HUDEP-2 (cell line): ENCODE results near the gene TSPAN33.

Experiments used
- DNase-seq, 76 experiments: peaks; one replicate each; lab custom pipeline; 2025; ENCODE audit not compliant: unreplicated experiment in 76 of 76; lab: John Stamatoyannopoulos, UW

The TSPAN33 gene, protein sequence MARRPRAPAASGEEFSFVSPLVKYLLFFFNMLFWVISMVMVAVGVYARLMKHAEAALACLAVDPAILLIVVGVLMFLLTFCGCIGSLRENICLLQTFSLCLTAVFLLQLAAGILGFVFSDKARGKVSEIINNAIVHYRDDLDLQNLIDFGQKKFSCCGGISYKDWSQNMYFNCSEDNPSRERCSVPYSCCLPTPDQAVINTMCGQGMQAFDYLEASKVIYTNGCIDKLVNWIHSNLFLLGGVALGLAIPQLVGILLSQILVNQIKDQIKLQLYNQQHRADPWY

DNA sequence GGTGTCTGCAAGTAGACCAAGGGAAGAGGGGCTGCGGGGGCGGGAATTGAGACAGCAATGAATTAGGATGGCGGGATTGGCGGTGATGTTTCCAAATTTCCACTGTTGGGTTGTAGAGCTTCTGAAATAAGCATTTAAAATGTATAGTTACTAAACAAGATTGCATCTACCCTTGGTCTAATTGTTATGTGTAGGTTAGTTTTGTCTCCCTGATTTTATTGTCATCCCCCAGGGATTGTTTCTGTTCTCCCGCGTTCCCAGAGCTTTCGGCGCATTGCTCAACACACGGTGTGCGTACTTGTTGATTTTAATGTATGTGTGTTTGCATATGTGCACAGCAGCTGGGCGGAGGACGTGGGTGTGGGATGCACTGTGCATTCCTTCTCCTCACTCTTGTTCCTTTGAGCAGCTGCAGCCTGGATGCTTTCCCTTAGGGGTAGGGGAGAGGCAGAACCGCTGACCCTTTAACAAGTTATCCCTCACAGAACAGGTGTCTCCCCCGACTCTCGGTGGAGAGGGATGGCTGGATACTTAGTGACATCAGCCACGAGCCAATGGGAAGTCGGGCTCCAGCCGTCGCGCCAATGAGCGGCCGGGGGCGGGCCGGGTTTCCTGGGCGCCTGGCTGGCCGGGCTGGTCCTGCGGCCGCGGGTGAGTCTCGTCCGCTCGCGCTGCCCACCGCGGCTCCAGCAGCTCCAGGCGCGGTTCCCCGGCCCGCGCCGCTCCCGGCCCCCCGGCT is at the start of gene TSPAN33:
Gene TSPAN33 (plus strand): TSS at position 613 of the 739 bp plus-strand sequence. CDS start 274 bp downstream, outside the sequence.
- DNase-seq = peak in 36 of 76 experiments; percentile 3 to 52 (median 20)

DNA sequence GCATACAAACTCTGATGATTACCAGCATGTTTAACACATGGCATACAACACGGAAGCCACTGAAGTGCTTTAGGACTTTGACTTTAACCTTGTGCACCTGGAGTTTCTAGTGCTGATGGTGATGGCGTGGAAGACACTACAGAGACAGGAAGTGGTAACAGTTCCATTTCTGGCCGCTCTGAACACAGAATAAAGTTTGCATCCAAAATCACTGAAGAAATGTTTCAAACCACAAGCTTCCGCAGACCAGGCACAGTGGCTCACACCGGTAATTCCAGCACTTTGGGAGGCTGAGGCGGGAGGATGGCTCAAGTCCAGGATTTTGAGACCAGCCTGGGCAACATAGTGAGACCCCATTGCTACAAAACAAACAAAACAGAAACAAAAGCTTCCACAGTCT is 49.2 kb upstream of the TSPAN33 start:
- DNase-seq = no peak

DNA sequence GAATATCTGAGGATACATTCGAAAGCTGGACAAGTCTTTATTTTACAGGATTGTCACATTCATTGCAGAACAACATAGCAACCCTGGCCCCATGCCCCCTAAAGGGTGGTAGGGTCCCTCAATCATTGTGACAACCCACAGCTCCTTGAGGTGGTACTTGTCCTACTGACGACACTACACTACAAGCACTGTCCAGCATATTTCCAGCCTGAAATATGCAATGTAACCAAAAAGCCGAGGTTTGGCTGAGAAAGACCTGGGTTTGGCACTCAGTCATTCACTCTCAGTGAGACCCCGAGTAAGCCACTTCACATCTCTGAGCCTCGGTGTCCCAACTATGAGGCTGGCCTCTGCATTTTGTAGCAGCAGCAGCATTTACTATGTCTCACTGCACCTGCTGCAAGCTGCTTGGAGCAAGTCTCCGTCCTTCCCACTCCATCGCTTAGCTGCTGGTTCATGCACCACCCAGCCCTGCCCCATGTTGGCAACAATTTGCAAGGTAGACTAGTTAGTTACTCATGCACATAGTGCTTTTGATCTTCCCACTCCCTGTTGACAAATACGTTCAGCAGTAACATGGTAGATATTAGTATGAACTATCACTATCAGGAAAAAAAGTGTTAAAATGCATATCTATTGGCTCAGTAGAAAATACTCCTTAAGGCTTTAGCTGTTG is 46.0 kb upstream of the TSPAN33 start:
- no peak for DNase-seq

DNA sequence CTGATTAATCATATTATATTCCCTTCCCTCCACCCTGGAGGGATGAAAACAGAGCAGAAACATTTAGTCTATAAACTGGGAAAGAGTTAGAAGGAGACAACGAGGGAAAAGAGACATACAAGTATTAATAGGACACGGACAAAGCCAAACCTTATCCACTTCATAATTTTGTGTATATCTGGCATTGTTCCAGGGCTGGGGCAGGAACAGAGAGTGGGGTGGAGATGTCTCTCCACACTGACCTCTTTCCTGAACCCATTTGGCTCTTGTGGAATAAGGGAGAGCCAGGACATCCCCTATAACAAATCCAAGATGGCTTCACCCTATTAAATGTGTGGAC is 43.7 kb upstream of the TSPAN33 start:
- DNase-seq = no peak

DNA sequence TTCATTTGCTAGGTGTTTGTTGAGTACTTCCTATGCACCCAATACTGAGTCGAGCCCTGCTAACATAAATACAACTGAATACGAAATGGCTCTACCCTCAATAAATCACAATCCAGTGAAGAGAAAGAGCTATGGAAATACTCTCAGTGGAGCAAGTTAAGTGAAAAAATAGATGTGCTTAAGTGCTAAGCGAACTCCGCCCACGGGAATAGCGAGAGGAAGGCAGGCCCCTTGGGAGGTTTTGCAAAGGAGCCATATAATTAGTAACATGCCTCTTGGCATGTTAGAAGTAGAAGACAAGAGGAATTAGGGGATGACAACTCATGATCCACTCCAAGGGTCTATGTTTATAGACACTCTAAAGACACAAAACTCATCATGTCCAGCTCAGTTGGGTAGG is 42.8 kb upstream of the TSPAN33 start:
- DNase-seq = no peak

DNA sequence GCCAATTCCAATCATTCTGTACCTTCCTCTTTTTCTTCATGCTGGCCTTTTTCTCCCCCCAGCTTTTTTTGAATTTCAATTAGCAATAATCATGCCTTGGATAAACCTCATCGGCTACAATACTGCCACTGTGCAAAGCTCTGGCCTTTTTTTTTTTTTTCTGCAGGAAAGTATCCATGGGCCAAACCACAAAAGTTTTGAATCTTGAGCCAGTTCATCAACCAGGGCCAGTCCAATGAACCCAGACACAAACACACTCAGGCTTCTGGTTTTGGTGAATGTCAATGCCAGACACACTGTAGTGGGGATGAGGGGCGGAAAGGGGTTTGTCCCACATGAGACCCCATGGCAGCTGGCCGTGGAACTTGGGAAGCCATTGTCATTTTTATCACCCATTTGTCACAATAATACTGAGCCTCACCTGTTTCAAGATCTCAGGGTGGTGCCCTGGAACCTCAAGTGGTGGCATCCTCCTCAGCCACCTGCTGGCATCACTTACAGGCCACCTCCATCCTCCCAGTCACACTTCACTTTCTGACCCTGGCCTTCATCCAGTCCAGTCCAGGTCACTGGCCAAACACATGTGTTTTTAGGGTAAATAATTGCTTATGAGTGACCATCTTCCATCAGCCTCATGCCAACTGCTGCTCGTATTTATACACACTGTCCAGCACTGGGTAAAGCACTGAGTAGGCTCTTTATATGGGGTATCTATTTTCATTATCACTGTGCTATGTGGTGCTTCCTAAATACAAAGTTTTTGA is 40.8 kb upstream of the TSPAN33 start:
- DNase-seq = no peak

DNA sequence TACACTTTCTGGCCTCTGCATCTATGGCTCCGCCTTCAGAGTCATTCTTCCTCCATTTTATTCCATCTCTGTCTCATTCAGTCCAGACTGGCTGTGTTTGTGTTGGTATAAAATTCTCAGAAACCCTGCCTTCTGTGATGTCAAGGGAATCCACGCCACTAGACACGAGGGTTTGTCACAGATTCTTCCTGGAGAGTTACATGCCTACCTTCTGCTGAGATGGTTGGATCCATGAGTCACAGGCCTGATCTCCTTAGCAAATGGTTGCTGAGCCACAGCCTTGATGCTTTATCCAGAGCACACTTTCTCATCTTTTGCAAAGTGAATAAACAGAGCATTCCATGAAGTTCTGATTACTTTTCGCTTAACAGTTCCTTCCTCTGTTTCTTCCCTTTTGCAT is 35.9 kb upstream of the TSPAN33 start:
- no peak for DNase-seq

DNA sequence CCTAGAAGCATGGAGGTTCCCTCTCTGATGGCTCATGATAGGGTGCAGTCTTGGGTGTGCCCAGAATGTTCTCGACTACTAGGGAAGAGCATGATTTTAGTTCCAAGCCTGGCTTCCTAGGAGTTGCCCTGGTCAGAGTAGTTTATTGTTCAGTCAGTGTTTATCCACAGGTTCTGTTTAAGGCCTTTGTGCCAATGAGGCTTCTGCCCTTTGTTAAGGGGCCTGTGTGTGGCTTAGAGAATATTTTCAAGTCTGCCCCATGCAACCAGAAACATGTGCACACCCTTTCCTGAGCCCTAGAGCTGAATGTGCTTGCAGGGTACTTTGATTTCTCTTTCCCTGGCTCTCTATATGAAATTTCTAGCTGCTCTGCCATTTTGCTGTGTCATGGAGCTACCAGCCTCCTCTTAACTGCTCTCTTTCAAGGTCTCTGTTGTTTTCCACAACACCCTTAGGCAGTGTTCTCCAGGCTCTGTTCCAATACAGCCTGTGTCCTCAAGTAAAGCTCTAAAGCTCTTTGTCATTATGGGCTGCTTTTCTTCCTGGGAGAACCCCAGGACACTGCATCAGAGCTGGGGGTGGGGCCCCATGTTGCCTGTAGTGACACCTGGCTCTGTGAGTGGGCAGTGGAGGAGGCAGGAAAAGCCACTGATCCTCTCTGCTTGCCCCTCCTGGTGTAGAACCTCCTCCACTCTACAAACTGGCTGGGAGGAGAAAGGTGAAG is 34.1 kb upstream of the TSPAN33 start:
- peak in 2 of 76 experiments; percentile 18 to 28 for DNase-seq

DNA sequence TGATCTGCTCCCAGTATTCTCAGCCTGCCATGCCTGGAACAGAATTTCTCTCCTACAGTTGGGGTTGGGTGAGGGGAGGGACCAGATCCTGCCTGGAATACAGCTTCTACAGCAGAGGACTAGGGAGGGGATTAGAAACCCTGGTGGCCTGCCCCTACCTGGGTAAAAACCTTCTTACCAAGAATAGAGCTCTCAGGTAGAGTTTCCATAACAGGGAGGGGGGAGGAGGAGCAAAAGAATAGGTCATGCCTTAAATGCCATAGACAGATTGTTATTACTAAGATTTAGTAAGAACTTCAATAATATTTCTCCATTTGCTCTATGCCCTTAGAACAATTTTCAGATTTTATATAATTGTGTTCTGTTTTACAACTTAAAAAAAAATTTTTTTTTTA is 33.5 kb upstream of the TSPAN33 start:
- DNase-seq = no peak

DNA sequence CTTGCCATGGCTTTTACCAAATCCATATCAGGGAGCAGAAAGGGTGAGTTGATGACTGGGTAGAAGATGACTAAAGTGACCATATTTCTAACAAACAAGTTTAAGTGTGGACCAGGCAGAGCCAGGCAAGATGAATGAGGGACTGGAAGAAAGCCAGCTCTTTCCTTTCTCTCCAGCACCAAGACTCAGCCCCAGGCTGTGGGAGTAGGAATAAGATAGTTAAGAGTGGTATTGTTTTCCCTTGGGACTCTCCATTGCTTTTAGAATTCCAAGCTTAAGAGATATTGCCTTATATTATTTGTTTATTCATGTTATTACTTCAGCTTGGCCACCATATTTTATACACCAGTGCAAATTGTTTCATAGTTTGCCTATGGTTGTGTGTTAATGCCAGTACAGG is 28.8 kb upstream of the TSPAN33 start:
- DNase-seq = no peak

DNA sequence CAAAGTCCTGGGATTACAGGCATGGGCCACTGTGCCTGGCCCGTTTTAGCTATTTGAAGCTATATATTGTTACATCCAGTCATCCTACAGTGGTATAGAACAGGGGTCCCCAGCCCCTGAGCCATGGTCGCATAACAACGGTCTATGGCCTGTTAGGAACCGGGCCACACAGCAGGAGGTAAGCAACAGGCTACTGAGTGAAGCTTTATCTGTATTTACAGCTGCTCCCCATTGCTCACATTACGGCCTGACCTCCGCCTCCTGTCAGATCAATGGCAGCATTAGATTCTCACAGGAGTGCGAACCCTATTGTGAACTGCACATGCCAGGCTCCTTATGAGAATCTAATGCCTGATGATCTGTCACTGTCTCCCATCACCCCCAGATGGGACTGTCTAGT is 26.3 kb upstream of the TSPAN33 start:
- DNase-seq = no peak

DNA sequence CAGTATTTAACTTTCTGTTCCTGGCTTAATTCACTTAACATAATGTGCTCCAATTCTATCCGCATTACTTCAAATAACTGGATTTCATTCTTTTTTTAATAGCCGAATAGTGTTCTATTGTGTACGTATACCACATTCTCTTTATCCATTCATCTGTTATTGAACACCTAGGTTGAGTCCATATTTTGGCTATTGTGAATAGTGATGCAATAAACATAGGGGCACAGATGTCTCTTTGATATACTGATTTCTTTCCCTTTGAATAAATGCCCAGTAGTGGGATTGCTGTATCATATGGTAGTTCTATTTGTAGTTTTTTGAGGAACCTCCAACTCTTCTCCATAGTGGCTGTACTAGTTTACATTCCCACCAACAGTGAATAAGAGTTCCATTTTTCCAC is 25.5 kb upstream of the TSPAN33 start:
- no peak for DNase-seq

DNA sequence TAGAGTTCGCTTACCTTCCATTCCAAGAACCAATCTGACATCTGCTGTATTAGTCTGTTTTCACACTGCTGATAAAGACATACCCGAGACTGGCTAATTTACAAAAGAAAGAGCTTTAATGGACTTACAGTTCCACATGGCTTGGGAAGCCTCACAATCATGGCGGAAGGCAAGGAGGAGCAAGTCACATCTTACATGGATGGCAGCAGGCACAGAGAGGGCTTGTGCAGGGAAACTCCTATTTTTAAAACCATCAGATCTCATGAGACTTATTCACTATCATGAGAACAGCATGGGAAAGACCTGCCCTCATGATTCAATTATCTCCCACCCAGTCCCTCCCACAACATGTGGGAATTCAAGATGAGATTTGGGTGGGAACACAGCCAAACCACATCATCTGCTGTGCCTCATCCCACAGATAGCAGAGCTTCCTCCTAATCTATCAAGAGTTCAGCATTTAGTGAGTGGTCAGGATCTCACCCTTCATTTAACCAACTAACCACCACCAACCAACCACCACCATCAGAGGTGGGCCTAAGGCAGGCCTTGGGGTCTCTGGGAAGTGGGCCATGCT is 22.9 kb upstream of the TSPAN33 start:
- DNase-seq = peak in 9 of 76 experiments; percentile 2 to 26 (median 12)

DNA sequence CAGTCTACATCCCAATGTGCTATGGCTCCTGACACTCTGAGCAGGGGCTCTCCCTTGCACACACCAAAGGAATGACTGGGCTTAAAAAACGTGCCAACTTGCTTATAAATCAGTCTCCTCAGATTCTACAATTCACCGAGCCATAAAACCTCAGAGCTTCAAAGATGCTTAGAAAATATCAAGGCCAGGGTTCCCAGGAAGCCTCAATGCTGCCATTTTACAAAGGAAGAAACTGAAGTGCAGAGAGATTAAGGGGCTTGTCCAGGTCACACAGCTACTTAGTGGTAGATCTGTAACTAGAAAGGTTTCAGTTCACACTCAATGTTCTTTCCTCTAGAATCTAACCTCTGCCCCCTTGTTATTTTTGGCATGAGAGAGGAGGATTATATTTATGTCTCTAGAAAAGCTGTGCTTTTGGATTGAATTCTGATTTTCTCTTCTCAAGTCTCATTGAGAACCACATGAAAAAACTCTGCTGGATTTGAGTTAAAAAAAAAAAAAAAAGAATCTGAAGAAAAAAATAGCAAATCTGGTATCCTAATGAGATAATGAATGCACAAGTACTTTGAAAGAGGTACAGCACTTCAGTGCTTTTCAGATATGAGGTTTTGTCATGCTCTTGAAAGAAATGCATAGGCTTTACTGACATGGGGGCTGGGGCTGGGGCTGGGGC is 22.3 kb upstream of the TSPAN33 start:
- DNase-seq = no peak

DNA sequence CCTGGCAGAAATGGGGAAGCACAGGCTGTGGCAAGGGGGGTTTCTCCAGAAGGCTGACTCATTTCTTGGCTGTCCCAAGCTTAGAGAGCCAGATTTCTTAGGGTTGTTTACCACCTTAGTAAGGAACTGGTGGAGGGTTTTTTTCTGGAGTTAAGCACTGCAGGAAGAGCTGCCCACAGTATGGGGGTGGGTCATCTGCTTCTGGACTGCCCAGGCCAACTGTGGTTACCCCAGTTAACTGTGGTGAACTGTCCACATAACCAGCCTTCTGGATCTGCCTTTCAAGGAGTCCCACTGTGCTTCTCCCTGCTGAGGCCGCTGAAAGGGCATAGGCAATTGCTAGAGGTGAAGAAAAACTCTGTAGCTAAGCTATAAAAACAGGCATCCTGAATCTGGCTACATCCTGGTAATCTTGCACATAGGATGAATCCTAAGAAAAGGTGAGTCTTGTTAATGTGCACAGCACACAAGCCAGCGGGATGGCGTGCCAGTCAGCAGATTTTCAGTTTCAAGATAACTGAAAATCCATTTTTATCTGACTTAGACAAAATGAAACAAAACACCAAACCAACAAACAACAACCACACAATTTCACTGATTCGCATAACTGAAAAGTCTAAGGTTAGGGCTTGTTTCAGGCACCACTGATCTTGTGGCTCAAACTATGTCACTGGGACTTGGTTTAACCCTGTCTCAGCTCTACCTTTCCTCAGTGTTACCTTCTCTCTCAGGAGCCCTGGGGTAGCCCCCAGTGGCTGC is 21.6 kb upstream of the TSPAN33 start:
- DNase-seq = no peak

DNA sequence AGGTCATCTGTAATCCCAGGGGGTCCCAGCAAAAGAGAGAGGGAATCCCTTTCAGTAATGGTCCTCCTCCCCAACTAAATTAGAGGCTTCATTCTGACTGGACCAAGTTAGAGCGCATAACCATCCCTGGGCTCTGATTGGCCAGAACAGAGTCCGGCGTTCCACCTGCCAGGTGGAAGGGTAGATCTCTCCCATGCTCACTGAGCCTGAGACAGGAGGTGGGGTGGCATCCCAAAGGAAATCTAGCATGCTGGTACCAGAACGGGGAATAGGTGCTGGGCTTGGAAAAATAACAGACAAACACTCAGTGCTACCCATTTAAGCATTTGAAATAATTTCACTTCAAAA is 21.0 kb upstream of the TSPAN33 start:
- no peak for DNase-seq

DNA sequence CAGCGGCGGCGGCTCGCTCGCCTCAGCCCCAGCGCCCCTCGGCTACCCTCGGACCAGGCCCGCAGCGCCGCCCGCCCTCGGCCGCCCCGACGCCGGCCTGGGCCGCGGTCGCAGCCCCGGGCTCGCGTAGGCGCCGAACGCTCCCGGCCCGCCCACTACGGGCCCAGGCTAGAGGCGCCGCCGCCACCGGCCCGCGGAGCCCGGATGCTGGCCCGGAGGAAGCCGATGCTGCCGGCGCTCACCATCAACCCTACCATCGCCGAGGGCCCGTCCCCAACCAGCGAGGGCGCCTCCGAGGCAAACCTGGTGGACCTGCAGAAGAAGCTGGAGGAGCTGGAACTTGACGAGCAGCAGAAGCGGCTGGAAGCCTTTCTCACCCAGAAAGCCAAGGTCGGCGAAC is 18.2 kb upstream of the TSPAN33 start:
- no peak for DNase-seq

DNA sequence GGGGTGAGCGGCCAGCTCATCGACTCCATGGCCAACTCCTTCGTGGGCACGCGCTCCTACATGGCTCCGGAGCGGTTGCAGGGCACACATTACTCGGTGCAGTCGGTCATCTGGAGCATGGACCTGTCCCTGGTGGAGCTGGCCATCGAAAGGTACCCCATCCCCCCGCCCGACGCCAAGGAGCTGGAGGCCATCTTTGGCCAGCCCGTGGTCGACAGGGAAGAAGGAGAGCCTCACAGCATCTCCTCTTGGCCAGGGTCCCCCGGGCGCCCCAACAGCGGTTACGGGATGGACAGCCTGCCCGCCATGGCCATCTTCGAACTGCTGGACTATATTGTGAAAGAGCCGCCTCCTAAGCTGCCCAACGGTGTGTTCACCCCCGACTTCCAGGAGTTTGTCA is 17.4 kb upstream of the TSPAN33 start:
- no peak for DNase-seq

DNA sequence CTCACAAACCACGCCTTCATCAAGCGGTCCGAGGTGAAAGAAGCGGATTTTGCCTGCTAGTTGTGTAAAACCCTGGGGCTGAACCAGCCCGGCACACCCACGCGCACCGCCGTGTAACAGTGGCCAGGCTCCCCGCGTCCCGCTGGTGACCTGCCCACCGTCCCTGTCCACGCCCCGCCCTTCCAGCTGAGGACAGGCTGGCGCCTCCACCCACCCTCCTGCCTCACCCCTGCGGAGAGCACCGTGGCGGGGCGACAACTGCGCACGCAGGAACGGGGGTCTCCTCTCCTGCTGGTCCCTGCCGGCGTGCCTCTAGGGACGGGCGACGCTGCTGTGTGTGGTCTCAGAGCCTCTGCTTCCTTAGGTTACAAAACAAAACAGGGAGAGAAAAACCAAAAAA is 16.9 kb upstream of the TSPAN33 start:
- no peak for DNase-seq
